ENCODE results near the gene NRG3.

The NRG3 gene

DNA sequence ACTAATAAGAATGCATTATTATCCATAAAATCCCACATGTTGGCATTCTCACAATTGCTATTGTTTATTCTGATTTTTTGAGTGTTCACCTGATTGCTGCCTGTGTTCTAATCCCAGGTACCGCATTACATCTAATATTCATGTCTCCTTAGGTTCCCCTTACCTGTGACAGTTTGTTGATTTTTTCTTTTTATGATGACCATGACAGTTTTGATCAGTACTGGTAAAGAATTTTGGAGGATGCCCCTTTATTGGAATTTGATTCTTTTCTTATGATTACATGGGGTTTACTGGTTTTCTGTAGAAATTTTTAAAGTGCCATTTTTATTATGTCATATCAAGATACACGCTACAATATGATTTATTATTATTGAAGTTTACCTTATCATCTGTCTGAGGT, 1091.1 kb downstream of the NRG3 start:
- Histone ChIP-seq H3K4me1 (no peaks in the 10 kb centered on the region), H3K27ac (no peak overlapping the region)

GRCh38 chr10:82968533-82968932, 1093.5 kb downstream of the NRG3 start:
- Histone ChIP-seq H3K4me2 (ENCODE audit: low read length) (no peak overlapping the region), H3K9ac (no peak overlapping the region), H3K9me3 (ENCODE audit: control insufficient read depth, low read length) (no peaks in the 10 kb centered on the region), H3K79me2 (no peaks in the 10 kb centered on the region), H3K4me3 (ENCODE audit: low read depth, low read length) (no peak overlapping the region), H3K36me3 (ENCODE audit: control insufficient read depth, insufficient read depth, low read length) (no peaks in the 10 kb centered on the region), H3K27me3 (ENCODE audit: control insufficient read depth, insufficient read depth, low read length) (no peaks in the 10 kb centered on the region), H3K27ac (no peak overlapping the region), H2AFZ (no peak overlapping the region), H3K4me1 (no peaks in the 10 kb centered on the region)
- TF ChIP-seq, protein P1, sequence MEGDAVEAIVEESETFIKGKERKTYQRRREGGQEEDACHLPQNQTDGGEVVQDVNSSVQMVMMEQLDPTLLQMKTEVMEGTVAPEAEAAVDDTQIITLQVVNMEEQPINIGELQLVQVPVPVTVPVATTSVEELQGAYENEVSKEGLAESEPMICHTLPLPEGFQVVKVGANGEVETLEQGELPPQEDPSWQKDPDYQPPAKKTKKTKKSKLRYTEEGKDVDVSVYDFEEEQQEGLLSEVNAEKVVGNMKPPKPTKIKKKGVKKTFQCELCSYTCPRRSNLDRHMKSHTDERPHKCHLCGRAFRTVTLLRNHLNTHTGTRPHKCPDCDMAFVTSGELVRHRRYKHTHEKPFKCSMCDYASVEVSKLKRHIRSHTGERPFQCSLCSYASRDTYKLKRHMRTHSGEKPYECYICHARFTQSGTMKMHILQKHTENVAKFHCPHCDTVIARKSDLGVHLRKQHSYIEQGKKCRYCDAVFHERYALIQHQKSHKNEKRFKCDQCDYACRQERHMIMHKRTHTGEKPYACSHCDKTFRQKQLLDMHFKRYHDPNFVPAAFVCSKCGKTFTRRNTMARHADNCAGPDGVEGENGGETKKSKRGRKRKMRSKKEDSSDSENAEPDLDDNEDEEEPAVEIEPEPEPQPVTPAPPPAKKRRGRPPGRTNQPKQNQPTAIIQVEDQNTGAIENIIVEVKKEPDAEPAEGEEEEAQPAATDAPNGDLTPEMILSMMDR (IDR thresholded peaks at IDR 0.05), result no peak

More for the DNA sequence above, 1091.1 kb downstream of the NRG3 start:
- Histone ChIP-seq H3K79me2 (no peaks in the 10 kb centered on the region), H2AFZ (no peak overlapping the region), H3K27me3 (ENCODE audit: control insufficient read depth, insufficient read depth, low read length) (no peaks in the 10 kb centered on the region), H3K4me3 (ENCODE audit: low read depth, low read length) (no peak overlapping the region), H3K9ac (no peak overlapping the region), H3K36me3 (ENCODE audit: control insufficient read depth, insufficient read depth, low read length) (no peaks in the 10 kb centered on the region), H3K9me3 (ENCODE audit: control insufficient read depth, low read length) (no peaks in the 10 kb centered on the region), H3K4me2 (ENCODE audit: low read length) (no peak overlapping the region)
- TF ChIP-seq, protein P1 (IDR thresholded peaks at IDR 0.05), result no peak

DNA sequence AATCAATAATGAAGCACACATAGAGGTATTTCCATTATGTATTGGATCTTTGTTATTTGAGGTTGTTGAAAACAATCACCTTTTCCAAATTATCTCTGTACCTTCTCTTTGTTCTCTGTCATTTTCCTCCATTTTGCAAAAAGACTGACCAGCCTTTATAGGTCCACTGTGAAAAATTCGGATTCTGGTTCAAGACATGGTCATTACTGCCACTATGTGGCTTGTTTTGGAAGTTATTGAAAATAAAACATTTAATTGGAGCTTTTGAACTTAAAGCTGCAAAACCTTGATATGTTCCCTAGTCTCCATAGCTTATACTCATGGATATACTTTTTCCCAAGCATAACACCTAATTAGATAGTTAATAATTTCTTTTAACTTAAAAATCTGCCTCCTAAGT, 1094.4 kb downstream of the NRG3 start:
- no peak overlapping the region for H3K4me3 ChIP-seq (ENCODE audit: low read depth, low read length)
- TF ChIP-seq, protein P1 (IDR thresholded peaks at IDR 0.05), result no peak
- no peak overlapping the region for H3K27ac ChIP-seq
- no peak overlapping the region for H3K9ac ChIP-seq
- H3K79me2 ChIP-seq, result no peaks in the 10 kb centered on the region
- H3K4me1 ChIP-seq, result no peaks in the 10 kb centered on the region
- no peak overlapping the region for H2AFZ ChIP-seq
- H3K4me2 ChIP-seq (ENCODE audit: low read length), result no peak overlapping the region
- no peaks in the 10 kb centered on the region for H3K9me3 ChIP-seq (ENCODE audit: control insufficient read depth, low read length)
- H3K27me3 ChIP-seq (ENCODE audit: control insufficient read depth, insufficient read depth, low read length), result no peaks in the 10 kb centered on the region
- no peaks in the 10 kb centered on the region for H3K36me3 ChIP-seq (ENCODE audit: control insufficient read depth, insufficient read depth, low read length)

- H3K79me2 ChIP-seq, result no peaks in the 10 kb centered on the region
- H3K36me3 ChIP-seq (ENCODE audit: control insufficient read depth, insufficient read depth, low read length), result no peaks in the 10 kb centered on the region
- H2AFZ ChIP-seq, result no peak overlapping the region
- no peak overlapping the region for H3K4me2 ChIP-seq (ENCODE audit: low read length)
- H3K4me1 ChIP-seq, result no peaks in the 10 kb centered on the region
- TF ChIP-seq, protein P1 (IDR thresholded peaks at IDR 0.05), result no peak
- no peak overlapping the region for H3K4me3 ChIP-seq (ENCODE audit: low read depth, low read length)
- no peaks in the 10 kb centered on the region for H3K9me3 ChIP-seq (ENCODE audit: control insufficient read depth, low read length)
- H3K9ac ChIP-seq, result no peak overlapping the region
- no peaks in the 10 kb centered on the region for H3K27me3 ChIP-seq (ENCODE audit: control insufficient read depth, insufficient read depth, low read length)
- H3K27ac ChIP-seq, result no peak overlapping the region
Measured at GRCh38 chr10:82980321-82980720, 1105.3 kb downstream of the NRG3 start.

DNA sequence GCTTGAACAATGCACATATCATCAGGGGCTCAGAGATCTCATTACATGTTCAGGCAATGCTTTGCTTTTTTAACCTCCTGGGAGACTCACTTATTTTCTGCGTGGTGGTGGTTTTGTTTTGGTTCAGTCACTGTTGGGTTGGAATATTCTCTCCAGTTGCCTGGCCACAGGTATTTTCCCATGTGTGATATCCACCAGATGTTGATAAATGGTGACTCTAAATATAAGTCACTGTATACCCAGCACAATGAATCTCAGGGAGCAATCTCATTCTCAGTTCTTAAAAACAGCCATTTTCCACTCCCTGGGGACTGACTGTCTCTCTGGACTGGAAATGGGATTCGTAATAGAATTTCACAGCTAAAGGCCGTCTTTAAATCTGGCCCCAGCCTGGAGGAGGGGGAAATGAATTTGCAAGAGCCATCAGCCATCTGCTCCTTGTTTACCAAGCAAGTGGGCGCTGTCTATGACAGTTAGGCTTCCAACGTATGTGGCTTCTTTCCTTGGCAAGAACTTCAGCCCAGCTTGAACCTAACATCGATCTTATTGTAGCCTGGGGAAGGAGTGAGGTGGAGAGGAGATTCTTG, 1106.2 kb downstream of the NRG3 start:
- Histone ChIP-seq H3K9me3 (ENCODE audit: control insufficient read depth, low read length) (no peaks in the 10 kb centered on the region), H3K4me2 (ENCODE audit: low read length) (no peak overlapping the region), H3K36me3 (ENCODE audit: control insufficient read depth, insufficient read depth, low read length) (no peaks in the 10 kb centered on the region), H3K27ac (no peak overlapping the region), H3K27me3 (ENCODE audit: control insufficient read depth, insufficient read depth, low read length) (no peaks in the 10 kb centered on the region), H3K79me2 (no peaks in the 10 kb centered on the region), H3K4me3 (ENCODE audit: low read depth, low read length) (no peak overlapping the region), H2AFZ (no peak overlapping the region), H3K9ac (no peak overlapping the region), H3K4me1 (no peaks in the 10 kb centered on the region)
- TF ChIP-seq, protein P1 (IDR thresholded peaks at IDR 0.05), result no peak

Measured in parathyroid adenoma (tissue), 2 donors.